Stimulated activated CD8-positive, alpha-beta memory T cell treated with anti-CD3 and anti-CD28 coated beads, Interleukin-4, amount 100 ng/mL, for 4 hours (primary cell): ENCODE results near the gene RNF150.

Experiments
- DNase-seq, 2 donors: peaks; one replicate each; pipeline ENCODE4 v3.0.0-alpha.2; 2020; ENCODE audit warnings: low read depth in 2 of 2, low spot score in 1 of 2

RNF150 gene

GRCh38 chr4:140869446-140869845 is 263.8 kb downstream of the RNF150 start:
- DNase-seq, result no peak

DNA sequence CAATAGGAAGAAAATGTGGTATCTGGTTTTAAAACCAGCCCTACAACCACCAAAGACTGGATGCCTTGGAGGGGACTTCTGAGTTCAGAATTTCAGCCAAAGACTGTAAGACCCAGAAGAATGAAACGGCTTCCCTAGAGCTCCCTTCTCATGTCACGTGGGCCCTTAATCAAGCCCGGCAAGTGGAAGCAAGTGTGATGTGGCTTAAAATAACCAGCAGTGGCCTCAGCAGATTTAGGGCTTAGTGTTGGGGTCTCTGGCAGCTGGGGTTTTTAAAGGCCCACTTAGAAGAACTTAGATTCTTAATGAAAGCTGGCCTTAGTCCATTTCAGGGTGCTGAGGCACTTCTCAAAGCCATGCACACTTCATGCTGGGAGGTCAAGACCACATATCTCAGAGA is 265.9 kb downstream of the RNF150 start:
- no peak for DNase-seq

DNA sequence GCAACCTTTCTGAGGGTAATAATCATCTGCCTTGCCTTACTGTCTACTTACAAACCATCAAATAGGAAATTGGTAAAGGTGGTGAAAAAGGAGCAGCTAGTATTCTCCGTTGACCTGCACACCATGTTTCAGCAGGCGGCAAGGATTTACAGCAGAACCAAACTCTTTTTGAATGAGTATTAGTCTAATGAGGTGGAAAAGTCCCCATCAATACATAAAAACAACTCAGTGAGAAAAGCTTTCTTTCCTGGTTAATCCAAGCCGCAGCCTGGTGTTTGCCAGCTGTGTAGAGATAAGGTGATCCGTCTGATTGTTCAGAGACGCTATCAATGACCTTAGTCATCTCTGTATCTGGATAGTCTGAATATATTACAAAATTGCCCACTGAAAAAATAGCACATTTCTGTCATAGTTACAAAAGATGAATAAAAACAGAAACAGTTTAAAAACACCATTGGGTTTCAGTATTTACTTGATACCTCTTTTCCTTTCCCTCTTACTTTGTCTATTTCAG is 266.7 kb downstream of the RNF150 start:
- no peak for DNase-seq

DNA sequence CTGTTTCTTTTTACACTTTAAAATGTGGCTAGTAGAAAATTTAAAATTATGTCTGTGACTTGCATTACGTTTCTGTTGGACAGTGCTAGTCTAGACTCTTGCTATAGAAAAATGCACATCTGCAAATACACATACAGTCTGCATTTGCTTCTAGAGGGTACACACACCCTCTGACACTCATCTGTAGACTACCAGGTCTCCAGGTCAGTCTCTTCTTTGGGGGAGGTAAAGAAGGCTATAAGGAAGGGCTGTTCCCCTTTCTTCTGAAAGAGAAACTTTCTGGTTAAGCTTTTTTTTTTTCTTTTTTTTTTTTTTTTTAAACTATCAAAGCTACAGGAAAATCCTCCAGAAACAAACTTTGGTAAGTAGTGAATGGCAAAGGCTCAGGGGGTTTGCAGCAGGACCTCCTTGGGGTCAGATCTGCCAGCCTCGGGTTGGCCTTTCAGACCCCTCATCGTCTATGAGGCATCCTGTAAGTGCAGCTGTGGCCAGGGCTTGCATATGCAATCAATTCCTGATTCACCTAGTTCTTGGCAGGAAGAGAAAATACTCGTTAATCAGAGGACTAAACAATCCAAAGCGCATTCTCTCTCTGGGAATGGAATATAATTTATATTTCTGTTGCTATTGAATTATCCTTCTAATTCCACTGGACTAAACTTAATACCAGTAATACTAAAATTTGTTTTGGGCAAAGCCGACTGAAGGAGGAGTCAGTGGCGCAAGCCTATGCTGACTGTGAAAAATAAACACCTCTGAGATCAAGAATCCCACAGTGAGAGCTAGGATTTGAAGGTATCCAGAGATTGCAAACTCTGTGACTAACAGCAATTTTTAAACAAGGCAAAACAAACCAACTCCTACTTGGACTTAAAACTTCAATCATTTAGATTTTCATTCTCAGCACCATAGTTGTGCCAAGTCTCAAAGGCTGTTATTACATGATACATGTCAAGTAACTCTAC is 267.7 kb downstream of the RNF150 start:
- DNase-seq, result no peak

- no peak for DNase-seq
Observed at GRCh38 chr4:140863197-140863596, 270.1 kb downstream of the RNF150 start.

- DNase-seq, result no peak
Observed at GRCh38 chr4:140862177-140862442, 271.2 kb downstream of the RNF150 start.

- DNase-seq, result no peak
Observed at GRCh38 chr4:140861359-140862176, 271.7 kb downstream of the RNF150 start.

- DNase-seq, result no peak
Observed at GRCh38 chr4:140858897-140859296, 274.4 kb downstream of the RNF150 start.

- DNase-seq, result no peak
Observed at GRCh38 chr4:140857111-140857510, 276.2 kb downstream of the RNF150 start.

DNA sequence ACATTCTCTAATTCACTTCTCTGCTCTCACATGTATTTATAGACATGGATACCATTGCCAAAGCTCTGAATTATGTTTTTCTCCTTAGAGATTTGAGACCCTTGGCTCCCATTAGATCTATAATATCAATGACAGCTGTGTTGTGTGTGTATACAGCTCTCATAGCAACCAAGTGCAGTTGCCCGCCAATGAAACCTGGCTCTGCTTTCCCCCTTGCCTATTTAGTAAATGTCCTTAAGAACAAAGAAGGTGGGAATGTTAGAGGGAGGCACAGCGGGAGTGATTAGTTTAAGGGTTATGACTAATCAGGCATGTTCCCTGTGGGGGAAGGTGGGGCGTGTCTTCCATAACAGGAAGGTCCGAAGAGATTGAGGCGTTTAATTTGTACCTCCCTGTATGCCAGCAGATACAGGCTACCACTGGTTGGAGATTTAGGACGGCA is 276.6 kb downstream of the RNF150 start:
- DNase-seq, result no peak

GRCh38 chr4:140854168-140854567 is 279.1 kb downstream of the RNF150 start:
- DNase-seq, result no peak

DNA sequence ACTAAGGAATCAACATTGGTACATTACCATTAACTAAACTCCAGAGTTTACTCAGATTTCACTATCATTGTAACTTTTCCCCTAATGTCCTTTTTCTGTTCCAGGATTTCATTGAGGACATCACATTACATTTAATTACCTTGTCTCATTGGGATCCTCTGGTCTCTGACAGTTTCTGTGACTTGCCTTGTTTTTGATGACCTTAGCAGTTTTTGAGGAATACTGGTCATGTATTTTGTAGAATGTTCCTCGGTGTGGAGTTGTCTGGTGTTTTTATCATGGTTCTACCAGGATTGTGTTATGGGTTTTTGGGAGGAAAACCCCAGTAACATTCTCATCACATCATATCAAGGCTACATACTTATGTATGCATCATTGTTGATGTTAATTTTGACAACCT is 281.5 kb downstream of the RNF150 start:
- DNase-seq, result no peak

DNA sequence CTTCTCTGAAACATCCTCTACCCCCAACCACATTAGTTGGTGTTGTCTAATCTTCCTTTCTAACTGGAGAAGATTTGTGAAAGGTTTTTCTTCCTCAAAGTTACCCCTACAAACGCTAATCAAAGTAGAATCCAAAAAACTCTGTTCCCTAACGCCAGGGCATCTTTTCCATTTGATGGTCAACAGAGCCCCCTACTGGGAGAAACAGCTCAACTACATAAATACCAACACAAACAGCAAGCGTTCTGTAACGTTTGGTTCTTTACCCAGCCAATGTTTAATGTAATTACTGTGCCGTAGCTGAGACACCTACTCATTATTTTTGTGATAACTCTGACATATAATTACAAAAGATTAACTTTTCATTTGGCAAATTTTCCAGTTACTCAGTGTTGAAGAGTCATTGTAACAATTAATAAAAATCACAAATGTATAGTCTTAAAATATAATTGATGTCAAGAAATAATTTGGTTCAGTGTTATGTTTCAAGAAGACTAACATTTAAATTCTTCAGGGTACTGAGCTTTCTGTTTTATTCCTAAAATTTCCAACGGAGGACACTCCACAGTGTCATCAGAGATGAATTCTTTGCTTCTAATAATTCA is 282.1 kb downstream of the RNF150 start:
- DNase-seq, result no peak

DNA sequence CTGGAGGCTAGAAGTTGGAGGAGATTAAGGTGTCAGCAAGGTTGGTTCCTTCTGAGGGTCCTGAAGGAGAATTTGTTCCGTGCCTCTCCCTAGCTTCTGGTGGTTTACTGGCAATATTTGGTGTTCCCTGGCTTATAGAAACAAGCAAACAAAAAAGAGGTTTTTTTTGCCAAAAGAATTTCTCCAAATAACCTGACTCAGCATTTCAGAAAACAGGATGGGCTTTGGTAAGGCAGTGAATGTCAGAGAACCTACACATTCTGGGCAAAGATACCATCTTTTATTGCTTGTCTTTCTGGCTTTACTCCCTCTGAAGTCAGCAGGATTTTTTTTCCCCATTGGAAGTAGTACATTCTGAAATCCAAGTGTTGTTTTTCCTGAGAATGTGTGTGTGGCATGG is 283.7 kb downstream of the RNF150 start:
- DNase-seq, result no peak

GRCh38 chr4:140846736-140847135 is 286.5 kb downstream of the RNF150 start:
- no peak for DNase-seq

- no peak for DNase-seq
Observed at GRCh38 chr4:140844061-140844460, 289.2 kb downstream of the RNF150 start.

GRCh38 chr4:140841186-140841585 is 292.1 kb downstream of the RNF150 start:
- DNase-seq, result no peak

- DNase-seq, result no peak
Observed at GRCh38 chr4:140839888-140840790, 293.1 kb downstream of the RNF150 start.

GRCh38 chr4:140839406-140839805 is 293.9 kb downstream of the RNF150 start:
- no peak for DNase-seq

- no peak for DNase-seq
Observed at GRCh38 chr4:140837736-140838135, 295.5 kb downstream of the RNF150 start.
